T-helper 17 cell (primary cell): ENCODE data around the gene NDUFB4. TPM values are rescaled to one million over a fixed set of nuclear protein-coding genes. Genes with fewer than 3 reads are reported as not detected.
"Not testable (repeated sequence)": the region's sequence is repeated elsewhere in the genome, so short reads cannot be mapped to it uniquely, and the experiment has no call there.

Experiments used
- ATAC-seq: fragments of 150-1000 bp; cut with Tn5 transposase; 2 replicates; pipeline ENCODE4 v1.10.0; 2021; ENCODE audit warnings: mild to moderate bottlenecking, moderate library complexity
- DNase-seq, 3 donors: peaks; one replicate each; pipeline versions ENCODE4 v3.0.0 to v3.0.0-alpha.2; 2020 to 2021
- H3K9me3 ChIP-seq: one replicate; pipeline ENCODE4 v1.7.0; 2013; ENCODE audit warnings: low read length, mild to moderate bottlenecking; ENCODE audit not compliant: control insufficient read depth, poor library complexity, severe bottlenecking
- H3K27ac Mint-ChIP-seq: one replicate; pipeline ENCODE4 v1.8.0; 2022; ENCODE audit warnings: mild to moderate bottlenecking, moderate library complexity, mixed read lengths
- H3K27me3 Mint-ChIP-seq: one replicate; pipeline ENCODE4 v1.8.0; 2022; ENCODE audit warnings: mixed read lengths
- H3K36me3 Mint-ChIP-seq: one replicate; pipeline ENCODE4 v1.8.0; 2022; ENCODE audit warnings: low read depth, mixed read lengths
- H3K4me1 Mint-ChIP-seq: one replicate; pipeline ENCODE4 v1.8.0; 2022; ENCODE audit warnings: mild to moderate bottlenecking, mixed read lengths
- H3K4me3 Mint-ChIP-seq: one replicate; pipeline ENCODE4 v1.8.0; 2022; ENCODE audit warnings: mild to moderate bottlenecking, moderate library complexity, mixed read lengths
- total RNA-seq, 4 donors: library from RNA in 2 of 4; stranded (reverse) in 2 of 4; gene quantifications; one replicate each; pipeline ENCODE4 v1.2.3 and lab custom pipeline; 2022 to 2026

The NDUFB4 gene
- total RNA-seq, 2 donors from 2014 or later: 69.9 to 77.3 TPM

DNA sequence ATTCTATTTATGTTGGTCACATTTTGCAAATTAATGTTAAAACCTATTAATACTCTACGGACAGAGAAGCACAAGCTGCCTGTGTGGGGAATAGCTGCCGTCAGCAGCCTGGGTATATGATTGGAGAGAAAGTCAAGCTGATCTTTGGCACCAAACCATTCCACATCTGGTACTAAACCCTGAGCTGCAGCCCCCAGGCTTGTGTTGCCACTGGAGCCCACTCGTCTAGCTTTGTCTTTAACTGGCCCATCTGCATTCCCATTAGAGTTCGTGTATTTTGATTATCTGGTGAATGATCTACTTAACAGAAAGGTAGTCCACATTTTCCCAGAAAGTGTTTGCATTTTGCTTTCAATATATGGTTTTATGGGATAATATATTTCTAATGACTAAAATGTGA, 5.4 kb downstream of the NDUFB4 start:
- peaks cover 4% of the 10 kb centered on the region for H3K4me1 Mint-ChIP-seq
- peaks cover 6% of the 10 kb centered on the region for H3K36me3 Mint-ChIP-seq
- no peaks in the 10 kb centered on the region for H3K27me3 Mint-ChIP-seq
- no peaks in the 10 kb centered on the region for H3K9me3 ChIP-seq
- no peak overlapping the region for H3K4me3 Mint-ChIP-seq
- no peak for ATAC-seq
- H3K27ac Mint-ChIP-seq: peak overlapping the region; percentile 39
- no peak for DNase-seq

DNA sequence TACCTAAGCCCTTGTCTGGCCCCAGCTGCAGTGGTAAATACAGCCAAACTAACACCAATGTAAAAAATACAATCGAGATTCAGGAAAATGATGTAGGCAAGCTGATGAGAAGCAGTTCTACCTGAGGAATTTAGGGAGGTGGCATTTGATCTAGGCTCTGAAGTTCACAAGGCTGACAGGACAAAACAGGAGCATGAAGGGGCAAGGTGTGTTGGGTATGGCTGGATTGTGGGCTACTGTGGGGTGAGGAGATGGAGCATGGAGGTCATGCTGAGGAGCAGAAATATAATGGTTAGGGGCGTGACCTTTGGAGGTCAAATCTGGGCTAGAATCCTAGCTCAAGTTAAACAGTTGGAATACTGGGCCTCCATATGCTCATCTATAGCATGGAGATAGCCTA, 6.5 kb downstream of the NDUFB4 start:
- H3K27ac Mint-ChIP-seq: peak overlapping the region; percentile 5
- ATAC-seq (no peak), DNase-seq (no peak)
- H3K27me3 Mint-ChIP-seq: no peaks in the 10 kb centered on the region
- H3K4me3 Mint-ChIP-seq: no peak overlapping the region
- peaks cover 6% of the 10 kb centered on the region for H3K36me3 Mint-ChIP-seq
- H3K9me3 ChIP-seq: no peaks in the 10 kb centered on the region
- peaks cover 4% of the 10 kb centered on the region for H3K4me1 Mint-ChIP-seq

- ATAC-seq (no peak), DNase-seq (no peak)
- H3K27me3 Mint-ChIP-seq: no peaks in the 10 kb centered on the region
- peaks cover 6% of the 10 kb centered on the region for H3K36me3 Mint-ChIP-seq
- H3K27ac Mint-ChIP-seq: peak overlapping the region; percentile 11
- H3K4me3 Mint-ChIP-seq: no peak overlapping the region
- no peaks in the 10 kb centered on the region for H3K9me3 ChIP-seq
- peaks cover 4% of the 10 kb centered on the region for H3K4me1 Mint-ChIP-seq
These were observed 8.2 kb downstream of the NDUFB4 start for GRCh38 chr3:120604382-120604781.

- ATAC-seq: no peak
These were observed 8.6 kb downstream of the NDUFB4 start for GRCh38 chr3:120604784-120605183.

GRCh38 chr3:120608506-120608905, 12.4 kb downstream of the NDUFB4 start:
- Mint-ChIP-seq H3K4me3 (no peak overlapping the region), H3K4me1 (no peaks in the 10 kb centered on the region)
- ATAC-seq: no peak

More at GRCh38 chr3:120604784-120605183, 8.6 kb downstream of the NDUFB4 start:
- peaks cover 4% of the 10 kb centered on the region for H3K4me1 Mint-ChIP-seq
- H3K27ac Mint-ChIP-seq: peak overlapping the region; percentile 11
- H3K36me3 Mint-ChIP-seq: peaks cover 6% of the 10 kb centered on the region
- H3K9me3 ChIP-seq: no peaks in the 10 kb centered on the region
- H3K27me3 Mint-ChIP-seq: no peaks in the 10 kb centered on the region
- no peak for DNase-seq
- H3K4me3 Mint-ChIP-seq: no peak overlapping the region

GRCh38 chr3:120614765-120615164, 18.6 kb downstream of the NDUFB4 start:
- H3K4me3 Mint-ChIP-seq: no peak overlapping the region
- H3K4me1 Mint-ChIP-seq: no peaks in the 10 kb centered on the region
- DNase-seq: no peak
- no peaks in the 10 kb centered on the region for H3K36me3 Mint-ChIP-seq
- no peak overlapping the region for H3K27ac Mint-ChIP-seq
- ATAC-seq: no peak
- no peaks in the 10 kb centered on the region for H3K27me3 Mint-ChIP-seq
- H3K9me3 ChIP-seq: no peaks in the 10 kb centered on the region

More at GRCh38 chr3:120608506-120608905, 12.4 kb downstream of the NDUFB4 start:
- no peak overlapping the region for H3K27ac Mint-ChIP-seq
- DNase-seq: no peak
- H3K9me3 ChIP-seq: no peaks in the 10 kb centered on the region
- no peaks in the 10 kb centered on the region for H3K36me3 Mint-ChIP-seq
- no peaks in the 10 kb centered on the region for H3K27me3 Mint-ChIP-seq

GRCh38 chr3:120615847-120616609, 19.9 kb downstream of the NDUFB4 start:
- no peaks in the 10 kb centered on the region for H3K9me3 ChIP-seq
- DNase-seq: no peak

GRCh38 chr3:120616745-120617144, 20.6 kb downstream of the NDUFB4 start:
- not testable (repeated sequence) for H3K9me3 ChIP-seq, H3K27ac Mint-ChIP-seq, ATAC-seq

More at GRCh38 chr3:120615847-120616609, 19.9 kb downstream of the NDUFB4 start:
- no peaks in the 10 kb centered on the region for H3K27me3 Mint-ChIP-seq
- H3K4me1 Mint-ChIP-seq: no peaks in the 10 kb centered on the region
- no peak for ATAC-seq
- no peak overlapping the region for H3K27ac Mint-ChIP-seq
- no peaks in the 10 kb centered on the region for H3K36me3 Mint-ChIP-seq
- H3K4me3 Mint-ChIP-seq: no peak overlapping the region

GRCh38 chr3:120622457-120622856, 26.3 kb downstream of the NDUFB4 start:
- no peak overlapping the region for H3K27ac Mint-ChIP-seq

More at GRCh38 chr3:120616745-120617144, 20.6 kb downstream of the NDUFB4 start:
- not testable (repeated sequence) for DNase-seq, H3K4me1 Mint-ChIP-seq, H3K4me3 Mint-ChIP-seq, H3K36me3 Mint-ChIP-seq, H3K27me3 Mint-ChIP-seq

DNA sequence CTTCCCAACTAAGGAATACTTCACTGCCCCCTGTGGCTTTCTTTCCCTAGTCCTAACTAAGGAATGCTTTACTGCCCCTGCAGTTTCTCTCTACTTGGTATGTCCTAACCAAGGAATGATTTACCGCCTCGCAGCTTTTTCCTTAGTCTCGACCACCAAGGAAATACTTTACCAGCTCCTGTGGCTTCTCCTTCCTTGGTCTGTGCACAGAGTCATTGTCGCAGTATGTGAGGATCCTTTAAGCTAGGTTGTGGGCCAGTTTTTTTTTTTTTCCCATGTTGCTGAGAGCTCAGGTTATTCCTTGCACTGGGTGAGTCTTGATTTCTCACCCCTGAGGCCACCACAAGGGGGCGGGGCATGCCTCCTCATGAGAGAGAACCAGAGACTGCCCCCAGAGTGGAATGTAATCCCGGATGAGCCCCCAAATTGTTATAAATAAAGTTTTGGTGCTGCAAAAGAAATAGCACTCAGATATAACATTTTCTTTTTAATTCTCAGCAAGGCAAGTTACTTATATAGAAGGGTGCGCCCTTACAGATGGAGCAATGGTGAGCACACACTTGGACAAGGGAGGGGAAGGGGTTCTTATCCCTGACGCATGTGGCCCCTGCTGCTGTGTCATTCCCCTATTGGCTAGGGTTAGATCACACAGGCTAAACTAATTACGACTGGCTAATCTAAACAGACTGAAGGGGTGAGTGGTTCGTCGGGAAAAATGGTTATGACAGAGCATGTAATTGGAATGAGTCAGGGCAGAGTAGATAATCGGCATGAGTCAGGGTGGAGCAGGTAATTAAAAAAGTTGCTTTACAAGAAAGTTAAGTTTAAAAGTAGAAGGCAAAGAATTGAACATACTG, 27.0 kb downstream of the NDUFB4 start:
- H3K9me3 ChIP-seq: peaks cover 5% of the 10 kb centered on the region
- Mint-ChIP-seq H3K4me3 (no peak overlapping the region), H3K4me1 (no peaks in the 10 kb centered on the region), H3K27ac (no peak overlapping the region), H3K36me3 (no peaks in the 10 kb centered on the region), H3K27me3 (no peaks in the 10 kb centered on the region)
- DNase-seq (no peak), ATAC-seq (no peak)

More at GRCh38 chr3:120622457-120622856, 26.3 kb downstream of the NDUFB4 start:
- no peaks in the 10 kb centered on the region for H3K4me1 Mint-ChIP-seq
- H3K36me3 Mint-ChIP-seq: no peaks in the 10 kb centered on the region
- ATAC-seq (no peak), DNase-seq (no peak)
- peaks cover 5% of the 10 kb centered on the region for H3K9me3 ChIP-seq
- no peaks in the 10 kb centered on the region for H3K27me3 Mint-ChIP-seq
- H3K4me3 Mint-ChIP-seq: no peak overlapping the region

- no peak overlapping the region for H3K27ac Mint-ChIP-seq
- DNase-seq: no peak
- H3K27me3 Mint-ChIP-seq: no peaks in the 10 kb centered on the region
- no peaks in the 10 kb centered on the region for H3K36me3 Mint-ChIP-seq
- H3K9me3 ChIP-seq: peaks cover 5% of the 10 kb centered on the region
- no peak for ATAC-seq
- no peak overlapping the region for H3K4me3 Mint-ChIP-seq
- no peaks in the 10 kb centered on the region for H3K4me1 Mint-ChIP-seq
These were observed 27.6 kb downstream of the NDUFB4 start for GRCh38 chr3:120623727-120624093.

GRCh38 chr3:120625159-120625586, 29.0 kb downstream of the NDUFB4 start:
- DNase-seq: no peak
- no peaks in the 10 kb centered on the region for H3K36me3 Mint-ChIP-seq
- H3K4me1 Mint-ChIP-seq: no peaks in the 10 kb centered on the region
- H3K27me3 Mint-ChIP-seq: no peaks in the 10 kb centered on the region
- H3K9me3 ChIP-seq: peaks cover 5% of the 10 kb centered on the region
- no peak for ATAC-seq
- H3K4me3 Mint-ChIP-seq: no peak overlapping the region
- H3K27ac Mint-ChIP-seq: no peak overlapping the region

GRCh38 chr3:120634539-120634938, 38.4 kb downstream of the NDUFB4 start:
- ATAC-seq (no peak), DNase-seq (no peak)
- H3K9me3 ChIP-seq: no peaks in the 10 kb centered on the region
- Mint-ChIP-seq H3K27me3 (no peaks in the 10 kb centered on the region), H3K36me3 (no peaks in the 10 kb centered on the region), H3K4me3 (no peak overlapping the region), H3K4me1 (no peaks in the 10 kb centered on the region), H3K27ac (no peak overlapping the region)
